ENCODE results near the gene NPC2. TPM values are rescaled to one million over a fixed set of nuclear protein-coding genes. Genes with fewer than 3 reads are reported as not detected.
A peak's percentile ranks its signal among the peaks of the same experiment; 100 is the strongest.

NPC2 gene
- total and polyA plus RNA-seq, 10 donors: 191 to 956 (median 298) TPM

DNA sequence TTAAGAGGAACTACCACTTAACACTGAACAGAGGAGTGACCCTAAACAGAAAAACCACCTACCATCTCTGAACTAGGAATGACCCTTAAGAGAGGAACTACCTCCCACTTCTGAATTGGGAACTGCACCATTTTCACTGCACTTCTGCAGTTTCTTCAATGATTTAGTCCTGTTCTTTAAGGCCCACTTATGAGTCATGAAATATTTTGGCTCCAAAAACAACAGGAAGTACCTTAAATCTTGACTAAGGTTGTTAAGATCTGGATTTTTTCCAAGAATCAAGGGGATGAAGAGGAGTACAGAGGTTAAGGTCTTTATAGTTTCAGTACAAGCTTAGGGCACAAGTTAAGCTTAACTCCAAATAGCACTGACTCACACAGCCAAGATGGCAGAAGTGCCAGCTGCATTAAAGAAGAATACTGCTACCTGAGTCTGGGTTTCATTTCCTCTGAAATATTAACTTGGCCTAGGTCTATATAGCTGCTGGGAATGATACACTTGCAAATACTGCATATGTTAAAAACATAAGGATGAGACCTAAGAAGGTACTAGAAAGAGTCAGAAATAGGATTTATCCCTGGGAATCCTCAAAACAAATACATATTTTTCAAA lies 4.2 kb downstream of the NPC2 start:
- Histone ChIP-seq H3K9me3 (no peaks in the 10 kb centered on the region), H3K36me3 (peaks cover 0 to 35% (median 11%) of the 10 kb centered on the region in 6 donors), H3K4me1 (peaks cover 22 to 61% (median 46%) of the 10 kb centered on the region in 6 donors), H3K27ac (peak overlapping the region in 7 of 8 donors; percentile 11 to 56 (median 35)), H3K4me3 (no peak overlapping the region), H3K27me3 (replicated peaks in 1 of 7) (no peaks in the 10 kb centered on the region)
- intact Hi-C loops (cut with DNase I; ENCODE audit: low total_unique reads): no loop called here
- DNase-seq: no peak
- TF ChIP-seq, protein P1, sequence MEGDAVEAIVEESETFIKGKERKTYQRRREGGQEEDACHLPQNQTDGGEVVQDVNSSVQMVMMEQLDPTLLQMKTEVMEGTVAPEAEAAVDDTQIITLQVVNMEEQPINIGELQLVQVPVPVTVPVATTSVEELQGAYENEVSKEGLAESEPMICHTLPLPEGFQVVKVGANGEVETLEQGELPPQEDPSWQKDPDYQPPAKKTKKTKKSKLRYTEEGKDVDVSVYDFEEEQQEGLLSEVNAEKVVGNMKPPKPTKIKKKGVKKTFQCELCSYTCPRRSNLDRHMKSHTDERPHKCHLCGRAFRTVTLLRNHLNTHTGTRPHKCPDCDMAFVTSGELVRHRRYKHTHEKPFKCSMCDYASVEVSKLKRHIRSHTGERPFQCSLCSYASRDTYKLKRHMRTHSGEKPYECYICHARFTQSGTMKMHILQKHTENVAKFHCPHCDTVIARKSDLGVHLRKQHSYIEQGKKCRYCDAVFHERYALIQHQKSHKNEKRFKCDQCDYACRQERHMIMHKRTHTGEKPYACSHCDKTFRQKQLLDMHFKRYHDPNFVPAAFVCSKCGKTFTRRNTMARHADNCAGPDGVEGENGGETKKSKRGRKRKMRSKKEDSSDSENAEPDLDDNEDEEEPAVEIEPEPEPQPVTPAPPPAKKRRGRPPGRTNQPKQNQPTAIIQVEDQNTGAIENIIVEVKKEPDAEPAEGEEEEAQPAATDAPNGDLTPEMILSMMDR (IDR thresholded peaks at IDR 0.05 in 8 of 11, conservative IDR thresholded peaks at IDR 0.05 in 3 of 11): no peak
- TF ChIP-seq POLR2A (IDR thresholded peaks at IDR 0.05) (no peak), POLR2AphosphoS5 (IDR thresholded peaks at IDR 0.05) (no peak)

DNA sequence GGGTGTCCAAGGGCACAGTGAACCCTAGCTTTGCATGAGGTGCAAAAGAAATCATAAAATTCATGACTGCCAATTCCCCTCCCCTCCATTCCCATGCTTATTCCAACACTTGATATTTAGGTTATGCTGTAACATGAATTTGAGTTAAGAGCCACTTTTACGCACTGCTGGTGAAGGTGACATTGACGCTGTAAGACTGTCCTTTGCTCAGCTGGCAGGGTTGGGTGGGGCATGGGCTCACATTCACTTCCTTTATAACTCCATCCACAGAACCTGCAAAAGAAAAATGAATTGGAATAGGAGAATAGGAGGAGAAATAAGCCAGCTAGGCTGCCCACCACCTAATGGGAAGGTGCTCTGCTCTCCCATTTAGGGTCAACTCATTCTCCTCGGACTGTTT lies 6.9 kb downstream of the NPC2 start:
- Histone ChIP-seq H3K27me3 (replicated peaks in 1 of 7) (no peaks in the 10 kb centered on the region), H3K4me3 (no peak overlapping the region), H3K27ac (no peak overlapping the region), H3K9me3 (no peaks in the 10 kb centered on the region), H3K36me3 (peaks cover 0 to 63% (median 35%) of the 10 kb centered on the region in 6 donors), H3K4me1 (peaks cover 12 to 44% (median 31%) of the 10 kb centered on the region in 6 donors)
- DNase-seq: no peak
- WGBS, 5 donors: 80 to 90% (median 87%) methylated on average over 3 of the region's 3 CpGs
- TF ChIP-seq, protein P1 (IDR thresholded peaks at IDR 0.05 in 8 of 11, conservative IDR thresholded peaks at IDR 0.05 in 3 of 11): no peak
- TF ChIP-seq POLR2A (IDR thresholded peaks at IDR 0.05) (no peak), POLR2AphosphoS5 (IDR thresholded peaks at IDR 0.05) (no peak)
- intact Hi-C loops (cut with DNase I; ENCODE audit: low total_unique reads): no loop called here

DNA sequence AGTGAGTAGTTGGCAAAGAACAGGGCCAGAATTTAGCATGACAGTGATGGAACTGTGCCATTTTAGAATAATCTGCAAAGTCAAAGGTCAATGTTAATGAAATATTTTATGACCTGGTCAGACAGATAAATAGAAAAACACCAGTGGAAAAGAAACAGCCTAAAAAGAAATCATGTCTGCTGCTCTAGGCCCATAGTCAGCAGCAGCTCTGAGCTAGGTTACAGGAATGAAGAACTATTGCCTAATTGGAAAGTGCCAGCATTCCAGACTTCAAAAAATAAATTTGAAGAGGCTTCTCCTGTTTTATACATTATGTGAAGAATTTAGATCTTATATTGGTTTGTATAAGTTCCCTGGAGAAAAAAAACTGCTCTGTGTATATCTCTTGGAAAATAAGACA lies 9.8 kb downstream of the NPC2 start:
- DNase-seq: no peak
- intact Hi-C loops (cut with DNase I; ENCODE audit: low total_unique reads): no loop called here
- Histone ChIP-seq H3K27me3 (replicated peaks in 1 of 7) (no peaks in the 10 kb centered on the region), H3K36me3 (peaks cover 0 to 91% (median 55%) of the 10 kb centered on the region in 6 donors), H3K27ac (no peak overlapping the region), H3K9me3 (no peaks in the 10 kb centered on the region), H3K4me3 (no peak overlapping the region), H3K4me1 (peaks cover 1 to 16% (median 6%) of the 10 kb centered on the region in 6 donors)
- TF ChIP-seq POLR2AphosphoS5 (IDR thresholded peaks at IDR 0.05) (no peak), POLR2A (IDR thresholded peaks at IDR 0.05) (no peak)
- TF ChIP-seq, protein P1 (IDR thresholded peaks at IDR 0.05 in 8 of 11, conservative IDR thresholded peaks at IDR 0.05 in 3 of 11): no peak

DNA sequence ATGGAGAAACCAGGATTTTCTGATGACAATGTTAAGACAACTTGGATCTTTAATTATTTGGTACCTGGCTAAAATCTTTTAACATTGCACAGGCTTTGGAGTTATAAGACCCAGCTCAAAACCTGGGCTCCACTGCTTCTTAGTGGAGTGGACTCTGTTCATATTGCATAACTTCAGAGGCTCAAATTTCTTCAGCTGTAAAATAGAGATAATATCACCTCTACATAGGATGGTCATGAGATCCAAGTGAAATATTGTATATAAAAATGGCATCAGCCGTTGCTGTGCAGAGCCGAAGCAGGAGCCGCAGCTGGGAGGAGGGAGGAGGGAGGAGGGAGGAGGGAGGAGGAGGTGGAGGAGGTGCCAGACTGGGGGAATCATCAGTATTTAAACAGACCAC lies 10.5 kb downstream of the NPC2 start:
- Histone ChIP-seq H3K4me1 (peaks cover 0 to 8% (median 3%) of the 10 kb centered on the region in 6 donors), H3K4me3 (no peak overlapping the region), H3K36me3 (peaks cover 0 to 94% (median 56%) of the 10 kb centered on the region in 6 donors), H3K27ac (no peak overlapping the region), H3K9me3 (no peaks in the 10 kb centered on the region), H3K27me3 (replicated peaks in 1 of 7) (no peaks in the 10 kb centered on the region)
- TF ChIP-seq POLR2A (IDR thresholded peaks at IDR 0.05) (no peak), POLR2AphosphoS5 (IDR thresholded peaks at IDR 0.05) (no peak)
- TF ChIP-seq, protein P1 (IDR thresholded peaks at IDR 0.05 in 8 of 11, conservative IDR thresholded peaks at IDR 0.05 in 3 of 11): no peak
- WGBS, 5 donors: 80 to 96% (median 92%) methylated on average over 3 of the region's 3 CpGs
- intact Hi-C loops (cut with DNase I; ENCODE audit: low total_unique reads): no loop called here
- no peak for DNase-seq
